HG03442 (cell line): ENCODE results near the gene CYP26B1.

Experiments used
- ATAC-seq: cut with Tn5 transposase; IDR thresholded peaks from one replicate; pipeline ENCODE4 v1.9.1; 2021; ENCODE audit warnings: mild to moderate bottlenecking, moderate library complexity; ENCODE audit not compliant: unreplicated experiment

CYP26B1 gene

GRCh38 chr2:72155151-72155550, 7.5 kb upstream of the CYP26B1 start:
- no peak for ATAC-seq

- ATAC-seq = no peak
Observed at GRCh38 chr2:72154386-72154975, 6.8 kb upstream of the CYP26B1 start.

- ATAC-seq = no peak
Observed at GRCh38 chr2:72153924-72154323, 6.3 kb upstream of the CYP26B1 start.

- no peak for ATAC-seq
Observed at GRCh38 chr2:72153026-72153791, 5.5 kb upstream of the CYP26B1 start.

GRCh38 chr2:72150861-72151356, 3.2 kb upstream of the CYP26B1 start:
- no peak for ATAC-seq

GRCh38 chr2:72150157-72150860, 2.6 kb upstream of the CYP26B1 start:
- ATAC-seq = peak; percentile 76

GRCh38 chr2:72149556-72150156, 2.0 kb upstream of the CYP26B1 start:
- ATAC-seq = no peak

- no peak for ATAC-seq
Observed at GRCh38 chr2:72148837-72149555, 1.3 kb upstream of the CYP26B1 start.

GRCh38 chr2:72148003-72148836, 558 bp upstream of the CYP26B1 start:
- ATAC-seq = no peak

GRCh38 chr2:72146347-72147302, 1.0 kb downstream of the CYP26B1 start:
- ATAC-seq = no peak

- no peak for ATAC-seq
Observed at GRCh38 chr2:72145658-72146329, 1.9 kb downstream of the CYP26B1 start.

GRCh38 chr2:72145289-72145657, 2.4 kb downstream of the CYP26B1 start:
- ATAC-seq = no peak

GRCh38 chr2:72144632-72145288, 2.9 kb downstream of the CYP26B1 start:
- ATAC-seq = no peak

- no peak for ATAC-seq
Observed at GRCh38 chr2:72144274-72144631, 3.4 kb downstream of the CYP26B1 start.

- ATAC-seq = no peak
Observed at GRCh38 chr2:72143441-72144273, 4.0 kb downstream of the CYP26B1 start.

- ATAC-seq = no peak
Observed at GRCh38 chr2:72142570-72143440, 4.9 kb downstream of the CYP26B1 start.
